DND-41 (cell line): ENCODE data around the gene SMYD5.

Experiments used
- CTCF ChIP-seq: IDR thresholded peaks from 2 replicates; pipeline ENCODE4 v1.5.1; 2012; ENCODE audit warnings: borderline replicate concordance, low read length, moderate library complexity, mild to moderate bottlenecking; ENCODE audit not compliant: poor library complexity, severe bottlenecking; ENCODE audit errors: extremely low read depth
- EZH2 ChIP-seq: IDR thresholded peaks from 3 replicates; pipeline ENCODE4 v1.6.1; 2012; ENCODE audit warnings: borderline replicate concordance, low read depth, mild to moderate bottlenecking, moderate library complexity, low read length, inconsistent platforms; ENCODE audit not compliant: severe bottlenecking

- no peak for TF ChIP-seq EZH2
- no peak for TF ChIP-seq CTCF
Observed at GRCh38 chr2:73237168-73237567, 23.1 kb downstream of the SMYD5 start.
